ENCODE data around the gene CHRM2.
"Not testable (repeated sequence)": the region's sequence is repeated elsewhere in the genome, so short reads cannot be mapped to it uniquely, and the experiment has no call there.

Gene CHRM2

GRCh38 chr7:136868496-136869000, at the start of gene CHRM2:
CHRM2 (plus strand) TSS chr7:136868652; CDS start chr7:137014866, 146,214 bp downstream.
- no peak for DNase-seq (ENCODE audit: extremely low read depth in 1 of 2, low read depth in 1 of 2)

- DNase-seq (ENCODE audit: extremely low read depth in 1 of 2, low read depth in 1 of 2) = not testable (repeated sequence)
Measured at GRCh38 chr7:136831398-136831797, 37.1 kb upstream of the CHRM2 start.

- DNase-seq (ENCODE audit: extremely low read depth in 1 of 2, low read depth in 1 of 2) = no peak
Measured at GRCh38 chr7:136845899-136846465, 22.5 kb upstream of the CHRM2 start.

- no peak for DNase-seq (ENCODE audit: extremely low read depth in 1 of 2, low read depth in 1 of 2)
Measured at GRCh38 chr7:136847858-136848257, 20.6 kb upstream of the CHRM2 start.

- no peak for DNase-seq (ENCODE audit: extremely low read depth in 1 of 2, low read depth in 1 of 2)
Measured at GRCh38 chr7:136853654-136854053, 14.8 kb upstream of the CHRM2 start.

GRCh38 chr7:136857573-136857972, 10.9 kb upstream of the CHRM2 start:
- no peak for DNase-seq (ENCODE audit: extremely low read depth in 1 of 2, low read depth in 1 of 2)

- no peak for DNase-seq (ENCODE audit: extremely low read depth in 1 of 2, low read depth in 1 of 2)
Measured at GRCh38 chr7:136859803-136860202, 8.6 kb upstream of the CHRM2 start.

- DNase-seq (ENCODE audit: extremely low read depth in 1 of 2, low read depth in 1 of 2) = no peak
Measured at GRCh38 chr7:136865236-136865635, 3.2 kb upstream of the CHRM2 start.

GRCh38 chr7:136865777-136866176, 2.7 kb upstream of the CHRM2 start:
- DNase-seq (ENCODE audit: extremely low read depth in 1 of 2, low read depth in 1 of 2) = no peak

- no peak for DNase-seq (ENCODE audit: extremely low read depth in 1 of 2, low read depth in 1 of 2)
Measured at GRCh38 chr7:136869001-136869961, 829 bp downstream of the CHRM2 start.

GRCh38 chr7:136869991-136870865, 1.8 kb downstream of the CHRM2 start:
- no peak for DNase-seq (ENCODE audit: extremely low read depth in 1 of 2, low read depth in 1 of 2)

- DNase-seq (ENCODE audit: extremely low read depth in 1 of 2, low read depth in 1 of 2) = no peak
Measured at GRCh38 chr7:136870866-136871487, 2.5 kb downstream of the CHRM2 start.

GRCh38 chr7:136874393-136875032, 6.1 kb downstream of the CHRM2 start:
- no peak for DNase-seq (ENCODE audit: extremely low read depth in 1 of 2, low read depth in 1 of 2)

- no peak for DNase-seq (ENCODE audit: extremely low read depth in 1 of 2, low read depth in 1 of 2)
Measured at GRCh38 chr7:136877509-136877908, 9.1 kb downstream of the CHRM2 start.

- no peak for DNase-seq (ENCODE audit: extremely low read depth in 1 of 2, low read depth in 1 of 2)
Measured at GRCh38 chr7:136877990-136878389, 9.5 kb downstream of the CHRM2 start.

- no peak for DNase-seq (ENCODE audit: extremely low read depth in 1 of 2, low read depth in 1 of 2)
Measured at GRCh38 chr7:136878878-136879277, 10.4 kb downstream of the CHRM2 start.

- no peak for DNase-seq (ENCODE audit: extremely low read depth in 1 of 2, low read depth in 1 of 2)
Measured at GRCh38 chr7:136883046-136883445, 14.6 kb downstream of the CHRM2 start.

GRCh38 chr7:136884492-136884891, 16.0 kb downstream of the CHRM2 start:
- DNase-seq (ENCODE audit: extremely low read depth in 1 of 2, low read depth in 1 of 2) = no peak

- DNase-seq (ENCODE audit: extremely low read depth in 1 of 2, low read depth in 1 of 2) = no peak
Measured at GRCh38 chr7:136887317-136887716, 18.9 kb downstream of the CHRM2 start.

- DNase-seq (ENCODE audit: extremely low read depth in 1 of 2, low read depth in 1 of 2) = no peak
Measured at GRCh38 chr7:136890399-136890798, 21.9 kb downstream of the CHRM2 start.

Data from stimulated activated CD8-positive, alpha-beta memory T cell treated with anti-CD3 and anti-CD28 coated beads, Interleukin-7, amount 100 ng/mL, for 48 hours (primary cell).